T-helper 1 cell treated with Interleukin-12 subunit alpha and Interleukin-12 subunit beta and Interleukin-4 antibody, amounts not matched to agents 30 ng/mL and 1 ng/mL, for 36 hours (primary cell): Measurements from ENCODE around the gene TLCD3B. TPM values are rescaled to one million over a fixed set of nuclear protein-coding genes. Genes with fewer than 3 reads are reported as not detected.

Source experiments
- intact Hi-C: fragments of 100-400 bp; cut with micrococcal nuclease; formaldehyde crosslinking; loops from one replicate; pipeline ENCODE4 v1.15.1; 2024
- total RNA-seq: library from RNA; stranded (reverse); gene quantifications from 2 replicates; pipeline ENCODE4 v1.2.3, GENCODE V29; 2022

Gene TLCD3B
- total RNA-seq, 1 donor from 2014 or later: 1.4 TPM

DNA sequence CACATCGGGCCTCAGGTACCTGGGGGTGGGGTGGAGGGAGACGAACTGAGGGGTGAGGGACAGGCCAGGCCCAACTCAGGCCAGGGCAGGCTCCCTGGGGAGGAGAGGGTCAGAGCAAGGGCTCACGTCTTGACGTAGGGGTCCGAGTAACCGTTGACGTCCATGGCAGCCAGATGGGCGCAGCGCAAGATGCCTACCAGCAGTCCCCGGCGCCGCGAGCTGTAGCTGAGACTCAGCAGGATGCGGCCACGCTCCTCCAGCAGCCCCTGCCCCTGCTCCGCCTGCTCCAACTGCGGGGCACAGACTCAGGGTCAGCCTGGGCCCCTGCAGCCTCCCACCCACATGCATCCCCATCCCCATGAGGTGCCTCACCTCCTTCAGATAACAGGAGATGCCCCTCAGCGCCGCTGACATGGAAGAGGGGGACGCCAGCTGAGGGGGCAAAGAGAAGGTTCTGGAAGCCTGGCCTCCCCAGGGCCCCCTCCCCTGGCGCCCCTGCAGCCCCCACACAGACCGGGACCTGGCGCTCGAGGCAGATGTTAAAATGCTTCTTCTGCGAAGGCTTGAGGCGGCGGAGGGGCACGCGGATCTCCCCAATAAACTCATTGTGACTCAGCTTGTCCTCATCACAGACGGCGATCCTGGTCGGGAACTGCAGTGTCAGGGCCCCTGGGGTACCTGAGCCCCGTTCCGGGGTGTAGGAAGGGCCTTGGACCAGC is 24.3 kb downstream of the TLCD3B start:
- intact Hi-C loops: no loop called here

DNA sequence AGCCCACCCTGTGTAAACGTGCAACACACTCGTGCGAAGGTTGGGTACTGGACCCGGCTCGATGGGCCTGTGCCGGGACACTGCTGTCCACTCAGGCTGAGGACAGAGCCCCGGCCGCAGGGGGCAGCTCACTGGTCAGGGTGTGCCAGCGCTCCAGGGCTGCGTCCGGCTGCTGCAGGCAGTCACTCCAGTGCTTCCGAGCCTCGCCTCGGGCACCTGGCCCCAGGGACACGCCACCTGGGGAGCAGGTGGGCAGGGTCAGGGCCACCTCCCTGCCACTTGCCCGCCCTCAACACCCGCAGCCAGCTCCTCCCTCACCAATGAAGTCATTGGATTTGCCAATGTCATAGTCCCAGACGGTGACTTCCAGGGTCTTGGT is 25.0 kb downstream of the TLCD3B start:
- intact Hi-C loops: no loop called here

GRCh38 chr16:30005341-30006094 is 25.6 kb downstream of the TLCD3B start:
- intact Hi-C loops: loop anchor here (1.0 kb wide), 1 partner anchor 305 kb away; no protein-coding TSS in a partner anchor

- intact Hi-C loops: loop anchor here (1.0 kb wide), 1 partner anchor 305 kb away; no protein-coding TSS in a partner anchor
These were observed 26.2 kb downstream of the TLCD3B start for GRCh38 chr16:30004811-30005242.

- intact Hi-C loops: no loop called here
These were observed 26.7 kb downstream of the TLCD3B start for GRCh38 chr16:30004424-30004776.

DNA sequence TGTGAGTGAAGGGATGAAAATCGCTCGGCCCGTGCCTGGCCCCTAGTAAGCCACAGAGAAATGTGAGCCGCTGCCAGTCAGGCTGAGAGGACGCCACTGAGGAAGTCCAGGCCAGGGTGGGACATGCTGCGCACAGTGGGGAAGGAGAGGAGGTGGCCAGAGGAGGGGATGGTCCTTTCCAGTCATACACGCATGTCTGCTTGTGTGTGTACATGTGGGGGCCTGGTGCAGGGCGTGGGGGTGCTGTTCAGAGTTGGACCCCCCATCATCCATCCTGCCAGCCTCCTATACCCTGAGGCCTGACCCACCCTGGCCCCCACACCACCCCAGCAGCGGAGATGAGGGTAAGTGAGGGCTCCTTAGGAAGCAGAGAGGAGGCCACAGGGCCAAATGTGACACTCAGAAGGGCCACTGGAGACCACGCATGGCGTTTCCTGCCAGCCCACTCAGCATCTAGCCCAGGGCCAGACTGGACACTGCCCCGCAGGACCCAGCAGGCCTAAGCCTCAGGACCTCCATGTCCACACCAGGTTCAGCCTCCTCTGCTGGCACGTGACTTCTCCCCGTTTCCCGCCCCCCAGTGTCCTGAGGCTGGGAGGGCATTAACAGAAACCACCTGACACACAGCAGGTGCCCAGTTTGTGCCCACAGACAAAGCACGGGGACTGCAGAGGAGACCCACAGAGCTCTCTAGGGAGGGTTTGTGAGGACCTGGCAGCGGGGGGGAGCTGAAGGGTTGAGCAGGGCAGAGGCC is 27.2 kb downstream of the TLCD3B start:
- intact Hi-C loops: no loop called here

DNA sequence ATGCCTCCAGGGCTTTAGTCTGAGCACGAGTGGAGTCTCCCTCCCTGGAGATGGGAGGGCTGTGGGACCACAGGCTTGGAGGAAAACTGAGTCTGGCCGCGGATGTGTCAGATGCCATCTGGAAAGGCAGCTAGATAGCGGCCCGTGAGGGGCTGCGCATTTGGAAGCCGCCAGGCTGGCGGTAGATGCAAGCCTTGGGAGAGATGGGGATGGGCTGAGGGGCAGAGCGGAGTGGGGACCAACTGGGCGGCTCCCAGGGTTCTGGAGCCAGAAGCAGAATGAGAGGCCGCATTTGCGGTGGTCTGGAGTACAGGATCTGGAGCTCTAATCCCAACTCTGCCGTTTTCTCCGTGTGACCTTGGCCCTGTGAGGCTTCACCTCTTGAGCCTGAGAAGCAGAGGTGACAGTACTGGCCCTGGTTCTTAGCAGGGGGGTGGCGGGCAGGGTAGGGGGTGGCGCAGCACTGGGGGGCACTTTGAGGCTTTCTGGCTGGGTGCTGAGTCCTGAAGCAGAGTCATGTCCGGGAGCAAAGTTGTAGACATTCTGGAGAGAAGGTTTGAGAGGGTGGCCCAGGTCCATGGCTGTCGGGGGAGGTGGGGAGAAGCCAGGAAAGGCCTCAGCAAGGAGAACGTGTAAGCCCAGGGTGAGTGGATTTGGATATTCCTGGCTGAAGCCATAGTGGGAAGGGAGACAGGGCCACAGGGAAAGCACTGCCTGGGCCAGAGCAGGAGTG is 28.3 kb downstream of the TLCD3B start:
- intact Hi-C loops: no loop called here

DNA sequence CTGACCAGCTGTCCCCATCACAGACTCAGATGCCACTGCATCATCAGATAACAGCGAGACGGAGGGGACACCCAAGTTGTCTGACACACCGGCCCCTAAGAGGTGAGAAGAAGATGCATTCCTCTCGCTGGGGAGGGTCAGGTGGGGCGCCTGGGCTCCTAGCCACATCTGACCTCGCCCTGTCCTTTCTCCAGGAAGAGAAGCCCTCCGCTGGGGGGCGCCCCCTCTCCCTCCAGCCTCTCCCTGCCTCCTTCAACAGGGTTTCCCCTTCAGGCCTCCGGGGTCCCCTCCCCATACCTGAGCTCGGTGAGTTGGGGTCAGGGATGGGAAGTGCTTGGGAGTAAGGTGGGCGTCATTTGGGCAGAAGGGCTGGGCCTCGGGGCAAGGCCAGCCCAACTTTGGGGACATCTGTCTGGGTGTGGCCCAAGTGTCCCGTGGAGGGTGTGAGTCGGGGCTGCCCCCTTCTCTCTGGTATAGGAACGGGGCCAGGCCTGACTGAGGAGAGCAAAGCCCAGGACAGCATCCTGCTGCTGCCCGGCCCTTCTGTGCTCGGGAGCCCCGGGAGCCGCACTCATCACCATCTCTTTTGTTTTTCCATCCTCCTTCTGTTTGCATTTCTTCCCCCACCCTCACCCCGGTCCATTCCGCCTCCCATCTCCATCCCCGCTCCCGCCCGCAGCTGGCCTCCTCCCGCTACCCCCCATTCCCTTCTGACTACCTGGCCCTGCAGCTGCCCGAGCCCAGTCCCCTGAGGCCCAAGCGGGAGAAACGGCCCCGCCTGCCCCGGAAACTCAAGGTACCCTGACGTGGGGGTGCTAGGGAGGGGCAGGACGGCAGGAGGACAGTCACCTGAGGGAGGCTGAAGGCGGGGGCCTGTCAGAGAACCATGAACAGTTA is 30.1 kb downstream of the TLCD3B start:
- intact Hi-C loops: no loop called here

DNA sequence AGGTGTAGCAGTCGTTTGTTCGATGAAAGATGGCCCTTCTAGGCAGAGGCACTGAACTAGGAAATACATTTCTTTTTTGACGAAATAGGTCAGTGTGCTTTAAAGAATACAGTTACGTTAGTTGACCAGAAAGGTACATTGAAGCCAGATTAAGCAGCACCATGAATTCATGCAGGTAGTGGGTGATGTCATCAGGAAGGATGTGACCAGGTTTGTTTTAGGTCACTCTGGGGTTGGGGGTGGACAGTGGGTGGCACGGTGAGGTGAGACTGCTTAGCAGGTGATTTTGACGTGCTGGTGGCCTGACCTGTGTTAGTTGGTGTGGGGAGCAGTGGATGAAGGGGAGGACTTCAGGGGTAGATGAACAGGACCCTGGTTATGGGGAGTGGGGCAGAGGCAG is 31.5 kb downstream of the TLCD3B start:
- intact Hi-C loops: loop anchor here (5.0 to 10.0 kb wide), 3 partner anchors 405 to 1177 kb away; partner anchors contain the start of genes ATXN2L, CFAP119 and RNF40

GRCh38 chr16:29996766-29997250 is 34.3 kb downstream of the TLCD3B start:
- intact Hi-C loops: loop anchor here (1.0 to 10.0 kb wide), 13 partner anchors 24 to 1175 kb away; partner anchors contain the start of genes ASPHD1, ATXN2L, CDIPT and CFAP119

- intact Hi-C loops: loop anchor here (1.0 to 10.0 kb wide), 14 partner anchors 23 to 1174 kb away; partner anchors contain the start of genes ASPHD1, ATXN2L, CDIPT and CFAP119
These were observed 34.9 kb downstream of the TLCD3B start, which contains the start of gene INO80E for GRCh38 chr16:29995911-29996765. Gene INO80E, plus strand, starts transcription at chr16:29996241. Its CDS starts 70 bp downstream, at chr16:29996311.

- intact Hi-C loops: loop anchor here (1.0 to 10.0 kb wide), 4 partner anchors 401 to 1173 kb away; partner anchors contain the start of genes ATXN2L, CFAP119 and RNF40
These were observed 35.7 kb downstream of the TLCD3B start, which contains the start of gene HIRIP3 for GRCh38 chr16:29995324-29995910. Gene HIRIP3, minus strand, starts transcription at chr16:29995617. Its CDS starts 12 bp downstream, at chr16:29995605.

DNA sequence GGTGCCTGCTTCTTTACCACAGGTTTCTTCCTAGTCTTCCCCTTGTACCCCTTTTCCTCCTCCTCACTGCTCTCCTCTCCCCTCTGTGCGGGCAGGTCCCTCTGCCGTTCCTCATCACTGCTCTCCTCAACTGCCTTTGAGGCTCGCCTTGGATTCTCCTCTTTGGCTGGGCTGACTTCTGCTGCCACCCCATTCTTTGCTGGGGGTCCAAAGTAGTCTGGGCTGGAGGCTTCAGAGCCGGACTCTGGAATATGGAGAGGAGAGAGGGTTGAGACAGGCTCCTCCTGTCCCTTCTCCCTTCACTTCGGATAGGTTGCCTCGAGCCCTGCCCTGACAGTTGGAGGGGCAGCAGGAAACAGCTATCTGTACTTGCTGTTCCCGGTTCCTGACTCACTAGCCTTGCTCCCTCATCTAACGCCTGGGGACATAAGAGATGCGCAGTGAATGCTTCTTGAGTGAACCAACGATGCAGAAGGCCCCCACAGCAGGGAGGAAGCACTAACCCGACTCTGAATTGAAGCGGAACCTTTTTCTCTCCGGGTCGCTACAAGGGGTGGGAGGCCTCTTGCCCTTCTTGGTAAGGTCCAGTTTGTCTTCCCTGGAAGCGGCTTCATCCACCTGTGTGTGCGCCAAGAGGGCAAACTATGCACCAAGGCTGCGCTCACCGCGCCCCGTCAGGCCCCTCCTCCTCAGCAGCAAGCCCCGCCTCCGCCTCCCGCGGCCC is 36.3 kb downstream of the TLCD3B start:
- intact Hi-C loops: loop anchor here (1.0 to 10.0 kb wide), 4 partner anchors 400 to 1172 kb away; partner anchors contain the start of genes ATXN2L, CFAP119 and RNF40

DNA sequence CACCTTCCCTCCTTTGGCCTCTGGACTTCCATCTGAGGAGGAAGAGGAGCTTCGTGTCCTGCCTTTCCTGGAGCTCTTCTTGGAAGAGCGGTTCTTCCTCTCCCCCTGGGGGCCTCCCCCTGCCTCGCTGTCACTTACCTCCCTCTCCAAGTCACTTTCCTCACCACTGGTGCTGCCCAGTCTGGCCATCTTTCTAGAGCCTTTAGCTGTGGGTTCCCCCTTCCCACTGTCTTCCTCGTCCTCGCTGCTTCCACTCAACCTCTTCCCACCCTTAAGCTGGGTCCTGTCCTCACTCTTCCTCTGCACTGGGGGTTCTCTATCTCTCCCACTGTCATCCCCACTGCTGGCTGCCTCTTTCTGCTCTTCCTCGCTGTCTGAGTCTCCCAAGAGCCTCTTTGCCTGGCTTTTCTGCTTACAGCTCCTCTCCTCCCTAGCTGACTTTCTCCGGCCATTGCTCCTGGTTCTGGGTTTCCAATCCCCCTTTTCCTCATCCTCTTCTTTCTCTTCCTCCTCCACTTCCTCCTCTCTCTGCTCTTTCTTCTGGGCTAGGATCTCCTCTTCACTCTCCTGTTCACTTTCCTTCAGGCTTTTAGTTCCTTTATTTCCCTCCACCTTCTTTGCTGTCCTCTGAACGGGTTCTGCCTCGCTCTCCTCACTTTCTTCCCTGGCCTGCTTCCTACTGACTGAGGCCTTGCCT is 37.0 kb downstream of the TLCD3B start:
- intact Hi-C loops: loop anchor here (2.0 to 10.0 kb wide), 2 partner anchors 67 to 399 kb away; no protein-coding TSS in a partner anchor

DNA sequence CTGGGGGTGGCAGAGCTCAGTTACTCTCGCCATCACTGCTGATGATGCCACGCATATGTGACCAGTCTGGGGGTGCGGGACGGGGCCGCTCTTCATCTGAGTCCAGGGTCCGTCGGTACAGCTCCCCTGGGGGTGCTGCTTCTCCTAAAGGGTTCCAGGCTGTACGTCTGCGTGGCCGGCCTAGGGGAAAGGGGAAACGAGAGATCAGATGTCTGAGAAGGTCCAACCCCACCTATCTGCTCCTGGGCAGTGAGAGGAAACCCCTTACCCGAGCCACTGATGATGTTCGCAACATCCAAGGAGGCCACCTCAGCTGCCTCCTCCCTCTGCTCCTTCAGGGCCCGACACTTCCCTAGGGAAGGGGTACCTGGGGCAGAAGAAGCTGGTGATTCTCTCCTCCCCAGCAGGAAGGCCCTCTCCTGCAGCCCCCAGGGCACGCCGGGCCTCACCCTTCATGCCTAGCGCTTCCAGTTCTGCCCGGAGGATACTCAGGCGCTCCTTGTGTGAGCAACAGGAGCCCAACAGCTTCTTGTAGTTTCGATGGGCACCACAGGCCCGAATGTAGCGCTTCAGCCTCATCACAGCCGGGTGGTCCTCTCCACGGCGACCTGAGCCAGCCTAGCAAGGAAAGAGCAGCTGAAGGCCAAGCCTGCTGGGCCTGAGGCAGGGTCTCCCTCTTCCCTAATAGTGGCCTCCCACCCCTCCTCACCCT is 37.7 kb downstream of the TLCD3B start:
- intact Hi-C loops: loop anchor here (2.0 to 10.0 kb wide), 2 partner anchors 67 to 399 kb away; no protein-coding TSS in a partner anchor
